GM12892 (cell line): ENCODE measurements around the gene DLG5.

ENCODE experiments used
- DNase-seq: peaks from one replicate; pipeline ENCODE4 v3.0.0; 2011; ENCODE audit not compliant: insufficient read length
- FAIRE-seq: peaks from 2 replicates; lab custom pipeline; 2011; peaks lifted over from hg19 to GRCh38; lab: Jason Lieb, UNC
- POLR2A ChIP-seq: IDR thresholded peaks from 2 replicates; pipeline ENCODE4 v1.6.1; 2011; ENCODE audit warnings: low read depth, low read length, control low read depth
- POLR2AphosphoS5 ChIP-seq: IDR thresholded peaks from 2 replicates; pipeline ENCODE4 v1.6.1; 2011; ENCODE audit warnings: low read depth, low read length, control low read depth
- TAF1 ChIP-seq: IDR thresholded peaks from 2 replicates; pipeline ENCODE4 v1.6.1; 2011; ENCODE audit warnings: low read depth, mild to moderate bottlenecking, control low read depth, low read length, borderline replicate concordance

The DLG5 gene

GRCh38 chr10:77909021-77909748, 17.4 kb downstream of the DLG5 start:
- TF ChIP-seq POLR2A = no peak
- no peak for TF ChIP-seq TAF1
- TF ChIP-seq POLR2AphosphoS5 = no peak
- DNase-seq = no peak
- no peak for FAIRE-seq

DNA sequence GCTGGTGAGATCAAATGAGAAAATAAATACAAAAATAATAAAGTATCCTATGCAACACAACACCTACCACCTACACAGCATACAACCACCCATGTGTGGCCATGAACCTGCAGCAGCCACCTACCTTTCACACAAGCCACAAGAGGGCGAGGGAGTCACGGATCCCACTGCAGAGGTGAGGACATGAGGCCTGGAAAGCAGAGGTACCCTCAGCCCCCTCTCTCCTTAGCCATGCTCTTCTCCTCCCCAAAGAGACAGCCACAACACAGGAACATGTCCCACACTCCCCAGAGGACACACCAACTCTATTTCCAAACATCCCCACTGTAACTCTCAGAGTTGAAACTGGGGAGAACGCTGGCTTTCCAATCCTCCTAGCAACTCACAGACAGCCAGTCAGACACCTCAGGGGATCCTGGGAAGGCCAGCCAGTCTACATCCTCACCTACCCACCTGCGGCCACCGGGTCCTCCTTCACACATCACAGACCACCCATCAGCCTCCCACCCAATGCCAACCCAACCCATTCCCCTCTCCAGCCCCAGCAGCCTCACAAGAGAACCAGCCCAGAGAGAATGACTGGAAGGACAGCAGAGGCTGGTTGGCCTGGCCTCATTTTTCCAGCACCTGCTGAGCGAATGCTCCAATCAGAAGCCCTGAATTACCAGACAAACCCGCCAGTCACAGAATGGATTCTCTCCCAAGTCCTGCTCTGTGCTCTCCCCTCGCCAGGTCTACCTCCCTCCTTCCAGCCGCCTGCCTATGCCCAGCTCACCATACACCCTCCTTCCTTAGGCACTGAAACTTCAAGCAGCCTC, 18.4 kb downstream of the DLG5 start:
- FAIRE-seq (no peak), DNase-seq (no peak)
- TF ChIP-seq TAF1 (no peak), POLR2AphosphoS5 (no peak), POLR2A (no peak)

GRCh38 chr10:77907462-77907861, 19.1 kb downstream of the DLG5 start:
- FAIRE-seq (no peak), DNase-seq (no peak)
- no peak for TF ChIP-seq POLR2AphosphoS5
- TF ChIP-seq POLR2A = no peak
- TF ChIP-seq TAF1 = no peak

GRCh38 chr10:77906951-77907421, 19.6 kb downstream of the DLG5 start:
- TF ChIP-seq TAF1 (no peak), POLR2A (no peak), POLR2AphosphoS5 (no peak)
- DNase-seq (no peak), FAIRE-seq (no peak)

DNA sequence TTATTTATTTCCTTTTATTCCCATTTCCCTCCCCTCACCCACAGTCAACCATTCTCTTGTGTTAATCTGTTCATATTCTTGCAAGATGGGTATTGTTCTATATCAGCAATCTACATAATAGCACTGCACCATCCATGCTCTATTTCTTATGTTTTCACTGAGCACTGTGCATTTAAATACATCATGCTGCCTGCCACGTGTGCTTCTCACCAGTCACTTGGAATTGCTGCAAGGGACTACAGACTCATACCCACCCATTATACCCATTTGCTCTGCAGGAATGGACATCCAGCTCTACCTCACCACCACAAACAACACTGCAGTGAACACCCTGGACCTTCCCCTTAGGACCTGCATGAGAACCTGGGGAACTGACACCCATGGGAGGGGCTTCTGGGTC, 20.8 kb downstream of the DLG5 start:
- no peak for TF ChIP-seq TAF1
- no peak for TF ChIP-seq POLR2A
- no peak for TF ChIP-seq POLR2AphosphoS5
- FAIRE-seq (no peak), DNase-seq (no peak)

GRCh38 chr10:77905086-77905748, 21.3 kb downstream of the DLG5 start:
- DNase-seq (no peak), FAIRE-seq (no peak)
- TF ChIP-seq TAF1 = no peak
- TF ChIP-seq POLR2A = no peak

DNA sequence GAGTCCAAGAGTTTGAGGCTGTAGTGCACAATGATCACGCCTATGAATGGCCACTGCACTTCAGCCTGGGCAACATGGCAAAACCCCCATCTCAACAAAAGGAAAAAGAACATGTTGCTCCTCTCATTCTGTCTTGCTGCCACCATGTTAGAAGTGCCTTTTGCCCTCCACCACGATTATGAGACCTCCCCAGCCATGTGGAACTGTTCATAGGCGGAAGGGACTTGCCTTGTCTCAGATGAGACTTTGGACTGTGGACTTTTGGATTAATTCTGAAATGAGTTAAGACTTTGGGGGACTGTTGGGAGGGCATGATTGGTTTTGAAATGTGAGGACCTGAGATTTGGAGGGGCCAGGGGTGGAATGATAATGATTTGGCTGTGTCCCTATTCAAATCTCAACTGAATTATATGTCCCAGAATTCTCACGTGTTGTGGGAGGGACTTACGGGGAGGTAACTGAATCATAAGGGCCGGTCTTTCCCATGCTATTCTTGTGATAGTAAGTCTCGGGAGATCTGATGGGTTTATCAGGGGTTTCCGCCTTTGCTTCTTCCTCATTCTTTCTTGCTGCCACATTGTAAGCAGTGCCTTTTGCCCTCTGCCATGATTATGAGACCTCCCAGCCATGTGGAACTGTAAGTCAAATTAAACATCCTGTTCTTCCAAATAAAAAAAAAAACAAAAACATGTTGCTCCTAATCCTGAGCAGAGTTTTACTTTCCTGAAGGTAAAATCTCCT, 22.3 kb downstream of the DLG5 start:
- FAIRE-seq (no peak), DNase-seq (no peak)
- TF ChIP-seq TAF1 (no peak), POLR2A (no peak), POLR2AphosphoS5 (no peak)

DNA sequence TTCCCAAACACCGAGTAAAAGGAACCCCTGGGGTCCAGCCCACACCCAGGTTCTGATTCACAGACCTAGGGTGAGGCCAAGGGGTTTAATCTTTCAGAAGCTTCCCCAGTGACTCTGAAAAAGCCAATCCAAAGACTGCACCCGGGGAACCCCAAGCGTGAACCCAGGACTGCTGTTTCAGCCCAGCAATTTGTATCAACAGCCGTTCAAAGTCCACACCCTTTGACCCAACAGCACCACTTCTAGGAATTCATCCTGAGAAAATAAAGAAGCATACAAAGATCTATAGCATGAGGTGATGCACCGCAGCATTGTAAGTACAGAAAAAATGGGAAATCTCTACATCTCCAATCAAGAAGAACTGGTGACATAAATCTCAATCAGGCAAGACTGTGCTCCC, 24.4 kb downstream of the DLG5 start:
- TF ChIP-seq POLR2A = no peak
- TF ChIP-seq TAF1 = no peak
- no peak for TF ChIP-seq POLR2AphosphoS5
- DNase-seq (no peak), FAIRE-seq (no peak)

DNA sequence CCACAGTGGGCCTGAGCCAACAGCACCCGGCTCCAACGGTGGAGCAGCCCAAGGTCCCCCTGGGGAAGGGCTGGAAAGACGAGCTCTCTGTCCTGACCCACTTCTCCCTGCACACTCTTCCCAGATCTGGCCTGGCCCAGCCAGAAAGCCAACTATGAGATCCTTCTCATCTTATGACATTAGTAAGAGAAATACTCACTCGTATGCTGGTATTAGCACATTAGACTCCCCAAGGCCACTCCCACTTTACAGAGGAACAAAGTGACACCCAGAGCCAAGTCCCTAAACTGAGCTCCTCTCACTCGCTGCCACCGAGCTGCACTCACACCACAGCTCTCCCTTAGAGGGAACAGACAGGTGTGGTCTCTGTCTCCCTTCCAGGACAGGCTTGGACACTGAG, 24.8 kb downstream of the DLG5 start:
- no peak for TF ChIP-seq POLR2A
- no peak for TF ChIP-seq TAF1
- no peak for TF ChIP-seq POLR2AphosphoS5
- DNase-seq (no peak), FAIRE-seq (no peak)

DNA sequence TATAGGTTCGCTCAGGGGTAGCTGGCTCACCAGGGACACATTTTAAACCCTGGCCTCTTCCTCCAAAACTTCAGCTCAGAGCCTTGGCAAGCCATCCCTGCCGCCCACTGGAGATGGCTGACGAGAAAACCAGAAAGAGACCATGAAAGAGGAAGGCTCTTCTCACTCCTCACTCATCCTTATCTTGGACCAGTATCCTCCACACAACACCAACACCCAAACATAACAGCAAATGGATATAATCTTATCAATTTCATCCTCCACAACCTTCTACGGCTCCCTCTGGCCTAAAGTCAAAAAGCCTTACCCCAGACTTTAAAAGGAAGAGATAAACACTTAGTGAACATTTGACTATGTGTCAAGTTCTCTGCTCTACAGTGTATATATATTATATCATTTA, 26.9 kb downstream of the DLG5 start:
- DNase-seq (no peak), FAIRE-seq (no peak)
- no peak for TF ChIP-seq TAF1
- no peak for TF ChIP-seq POLR2A
- no peak for TF ChIP-seq POLR2AphosphoS5

DNA sequence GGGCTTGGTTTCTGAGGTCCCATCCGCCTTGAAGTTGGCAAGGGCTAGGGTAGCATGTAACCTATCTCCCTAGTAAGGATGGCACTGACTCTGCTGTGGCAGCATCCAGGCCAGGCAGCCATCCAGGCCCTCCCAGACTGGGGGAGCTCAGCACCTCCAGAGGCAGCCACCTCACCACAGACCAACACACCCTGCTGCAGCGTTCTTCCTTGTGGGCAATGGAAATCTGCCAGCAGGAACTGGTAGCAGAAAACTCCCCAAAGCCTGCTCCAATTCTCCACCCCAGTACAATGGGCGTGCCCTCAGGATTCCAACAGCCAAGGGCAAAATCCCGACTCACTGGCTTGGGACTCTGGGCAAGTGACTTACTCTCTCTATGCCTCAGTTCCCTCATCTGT, 27.5 kb downstream of the DLG5 start:
- FAIRE-seq (no peak), DNase-seq (no peak)
- TF ChIP-seq POLR2AphosphoS5 = no peak
- TF ChIP-seq POLR2A = no peak
- no peak for TF ChIP-seq TAF1
